IMR-90 (cell line): ENCODE results near the gene AFAP1L1. TPM values are rescaled to one million over a fixed set of nuclear protein-coding genes. Genes with fewer than 3 reads are reported as not detected.

Experiments used
- ATAC-seq: fragments of 200-7000 bp; cut with Tn5 transposase; 2 replicates; pipeline ENCODE4 v1.9.1; 2020; ENCODE audit warnings: low read depth, mild to moderate bottlenecking, moderate library complexity
- BruUV-seq: library from RNA; stranded (reverse); fragments of 400-500 nt; replicated peaks from 2 replicates; lab custom pipeline; 2021; lab: Mats Ljungman, UMichigan
- CTCF ChIA-PET: fragments of 300-600 bp; formaldehyde crosslinking; extraction: SDS; loops from one replicate; lab custom pipeline; 2021; ENCODE audit warnings: antibody characterized with exemption; lab: Yijun Ruan, JAX
- POLR2A ChIA-PET: fragments of 300-600 bp; sonication (Branson Sonifier 250); formaldehyde crosslinking; loops from one replicate; lab custom pipeline; 2022; ENCODE audit warnings: antibody characterized with exemption; ENCODE audit not compliant: unreplicated experiment; lab: Charles Lee
- DNase-seq: peaks from one replicate; pipeline ENCODE4 v3.0.0; 2013
- H2AFZ ChIP-seq: replicated peaks from 2 replicates; pipeline ENCODE3; 2013; ENCODE audit warnings: low read length, mild to moderate bottlenecking; ENCODE audit not compliant: poor library complexity
- H2AK5ac ChIP-seq: 2 replicates; pipeline ENCODE4 v1.6.1; 2013; ENCODE audit warnings: low read depth, low read length, inconsistent platforms
- H2AK9ac ChIP-seq: replicated peaks from 2 replicates; pipeline ENCODE3; 2013; ENCODE audit warnings: mild to moderate bottlenecking, low read depth, low read length, moderate library complexity; ENCODE audit not compliant: poor library complexity
- H2BK120ac ChIP-seq: 2 replicates; pipeline ENCODE4 v1.6.1; 2013; ENCODE audit warnings: low read depth, low read length, inconsistent platforms
- H2BK15ac ChIP-seq: 3 replicates; pipeline ENCODE4 v1.6.1; 2013; ENCODE audit warnings: low read depth, low read length, inconsistent platforms
- H2BK20ac ChIP-seq: 2 replicates; pipeline ENCODE4 v1.6.1; 2013; ENCODE audit warnings: low read depth, mild to moderate bottlenecking, inconsistent platforms, low read length, moderate library complexity
- H2BK5ac ChIP-seq: 2 replicates; pipeline ENCODE4 v1.6.1; 2013; ENCODE audit warnings: mild to moderate bottlenecking, low read depth, low read length, inconsistent platforms; ENCODE audit not compliant: poor library complexity, severe bottlenecking
- H3K14ac ChIP-seq: replicated peaks from 2 replicates; pipeline ENCODE4 v1.6.1; 2013; ENCODE audit warnings: low read depth, low read length, inconsistent platforms
- H3K18ac ChIP-seq: 2 replicates; pipeline ENCODE4 v1.6.1; 2013; ENCODE audit warnings: low read depth, low read length, control low read depth
- H3K23ac ChIP-seq: 2 replicates; pipeline ENCODE4 v1.6.1; 2013; ENCODE audit warnings: low read depth, low read length, inconsistent platforms
- H3K27ac ChIP-seq: 2 replicates; pipeline ENCODE4 v1.5.1; 2013; ENCODE audit warnings: mild to moderate bottlenecking, control low read depth, low read length; ENCODE audit not compliant: insufficient read depth
- H3K27me3 ChIP-seq: 2 replicates; pipeline ENCODE4 v1.6.1; 2013; ENCODE audit warnings: low read length; ENCODE audit not compliant: control insufficient read depth, insufficient read depth
- H3K36me3 ChIP-seq: 2 replicates; pipeline ENCODE4 v1.6.1; 2013; ENCODE audit warnings: low read length, mixed read lengths; ENCODE audit not compliant: control insufficient read depth, insufficient read depth
- H3K4ac ChIP-seq: 2 replicates; pipeline ENCODE4 v1.6.1; 2013; ENCODE audit warnings: low read depth, low read length, inconsistent platforms
- H3K4me1 ChIP-seq: 2 replicates; pipeline ENCODE4 v1.6.1; 2013; ENCODE audit warnings: low read length, mixed read lengths; ENCODE audit not compliant: control insufficient read depth, insufficient read depth
- H3K4me2 ChIP-seq: 2 replicates; pipeline ENCODE4 v1.6.1; 2013; ENCODE audit warnings: low read depth, mild to moderate bottlenecking, control low read depth, low read length, moderate library complexity
- H3K4me3 ChIP-seq: 2 replicates; pipeline ENCODE4 v1.5.1; 2013; ENCODE audit warnings: low read depth, mild to moderate bottlenecking, control low read depth, low read length, moderate library complexity; ENCODE audit not compliant: insufficient read depth
- H3K56ac ChIP-seq: 2 replicates; pipeline ENCODE4 v1.6.1; 2013; ENCODE audit warnings: low read length, inconsistent platforms; ENCODE audit not compliant: insufficient read depth; ENCODE audit errors: extremely low read depth
- H3K79me1 ChIP-seq, 2 experiments: 2 replicates each; pipeline ENCODE4 v1.6.1; 2013; ENCODE audit warnings: low read length in 2 of 2, inconsistent platforms in 1 of 2, low read depth in 1 of 2
- H3K9ac ChIP-seq: 2 replicates; pipeline ENCODE4 v1.6.1; 2013; ENCODE audit warnings: low read depth, low read length, control low read depth
- H3K9me1 ChIP-seq: 2 replicates; pipeline ENCODE4 v1.6.1; 2013; ENCODE audit warnings: low read length, inconsistent platforms; ENCODE audit not compliant: insufficient read depth
- H3K9me3 ChIP-seq: 2 replicates; pipeline ENCODE4 v1.6.1; 2013; ENCODE audit warnings: low read length; ENCODE audit not compliant: control insufficient read depth, insufficient read depth
- H4K20me1 ChIP-seq: 2 replicates; pipeline ENCODE4 v1.6.1; 2013; ENCODE audit warnings: low read length, inconsistent platforms; ENCODE audit not compliant: insufficient read depth
- H4K5ac ChIP-seq: 2 replicates; pipeline ENCODE4 v1.6.1; 2013; ENCODE audit warnings: mild to moderate bottlenecking, low read depth, low read length, control low read depth
- H4K8ac ChIP-seq, 2 experiments: 2 replicates each; pipeline ENCODE4 v1.6.1; 2013; ENCODE audit warnings: low read depth in 2 of 2, low read length in 2 of 2, control low read depth in 1 of 2, inconsistent platforms in 1 of 2
- H4K91ac ChIP-seq: 2 replicates; pipeline ENCODE4 v1.6.1; 2013; ENCODE audit warnings: low read depth, low read length, inconsistent platforms; ENCODE audit not compliant: insufficient read depth
- BHLHE40 ChIP-seq: fragments of 150-350 bp; IDR thresholded peaks from 2 replicates; pipeline ENCODE4 v1.6.1; 2016; ENCODE audit warnings: mild to moderate bottlenecking, low read depth, low read length
- CEBPB ChIP-seq: IDR thresholded peaks from 2 replicates; pipeline ENCODE4 v1.6.1; 2012; ENCODE audit warnings: low read depth, low read length, improper control_type of control experiment
- CHD1 ChIP-seq: IDR thresholded peaks from 2 replicates; pipeline ENCODE4 v1.6.1; 2012; ENCODE audit warnings: low read depth, low read length, improper control_type of control experiment
- FOS ChIP-seq: fragments of 150-350 bp; IDR thresholded peaks from 2 replicates; pipeline ENCODE4 v1.6.1; 2016; ENCODE audit warnings: low read depth, low read length
- MAZ ChIP-seq: IDR thresholded peaks from 2 replicates; pipeline ENCODE4 v1.6.1; 2012; ENCODE audit warnings: low read depth, mild to moderate bottlenecking, low read length, improper control_type of control experiment, moderate library complexity, borderline replicate concordance
- MXI1 ChIP-seq: IDR thresholded peaks from 2 replicates; pipeline ENCODE4 v1.6.1; 2012; ENCODE audit warnings: low read depth, mild to moderate bottlenecking, low read length, moderate library complexity, borderline replicate concordance
- NFE2L2 ChIP-seq: fragments of 150-350 bp; IDR thresholded peaks from 2 replicates; pipeline ENCODE4 v1.6.1; 2016; ENCODE audit warnings: low read depth, mild to moderate bottlenecking, low read length
- POLR2A ChIP-seq: IDR thresholded peaks from 2 replicates; pipeline ENCODE4 v1.6.1; 2012; ENCODE audit warnings: mild to moderate bottlenecking, low read depth, low read length
- RAD21 ChIP-seq: IDR thresholded peaks from 2 replicates; pipeline ENCODE4 v1.6.1; 2012; ENCODE audit warnings: low read length, improper control_type of control experiment
- RCOR1 ChIP-seq: IDR thresholded peaks from 2 replicates; pipeline ENCODE4 v1.6.1; 2012; ENCODE audit warnings: mild to moderate bottlenecking, low read length, improper control_type of control experiment; ENCODE audit not compliant: insufficient replicate concordance
- RFX5 ChIP-seq: IDR thresholded peaks from 2 replicates; pipeline ENCODE4 v1.8.0; 2012; ENCODE audit warnings: low read depth, mild to moderate bottlenecking, low read length, moderate library complexity
- SMC3 ChIP-seq: fragments of 150-350 bp; IDR thresholded peaks from 2 replicates; pipeline ENCODE4 v1.6.1; 2016; ENCODE audit warnings: low read depth, mild to moderate bottlenecking, antibody characterized with exemption, low read length, moderate library complexity
- WGBS, 2 experiments: methylation state at CpG; one replicate each; pipeline versions ENCODE4 v1.1.5 to v1.1.7; 2013; ENCODE audit warnings: missing lambda C conversion rate in 2 of 2; ENCODE audit not compliant: insufficient read length in 1 of 2; ENCODE audit errors: extremely low coverage in 2 of 2; 5-methylcytosine and 5-hydroxymethylcytosine counted together
- dilution Hi-C: fragments of 300-500 bp; cut with HindIII; formaldehyde crosslinking; loops from one replicate; pipeline ENCODE4 v1.14.3; 2018; ENCODE audit warnings: low sequenced_read_pairs; ENCODE audit not compliant: unreplicated experiment
- in situ Hi-C: fragments of 300-500 bp; cut with MboI; formaldehyde crosslinking; loops from 3 replicates; pipeline ENCODE4 v1.14.3; 2019; ENCODE audit warnings: low sequenced_read_pairs, inconsistent platforms, mixed read lengths
- intact Hi-C: fragments of 100-400 bp; cut with micrococcal nuclease; formaldehyde crosslinking; loops from 2 replicates; pipeline ENCODE4 v1.10.0; 2022
- polyA plus RNA-seq, 3 experiments: library from polyadenylated mRNA; depleted of rRNA; stranded (reverse); fragments of >200 nt; gene quantifications; 2 replicates each; pipeline ENCODE4 v1.2.3, GENCODE V29; 2012; ENCODE audit warnings: low replicate concordance in 1 of 3
- total RNA-seq: library from RNA; depleted of rRNA; stranded (reverse); fragments of >200 nt; gene quantifications from 2 replicates; pipeline ENCODE4 v1.2.3, GENCODE V29; 2012
- TF ChIP-seq, protein P1 (sequence below): conservative IDR thresholded peaks from 2 replicates; pipeline ENCODE4 v1.5.1; 2012; ENCODE audit warnings: mild to moderate bottlenecking, low read depth, low read length, improper control_type of control experiment
- TF ChIP-seq, protein P2 (sequence below): fragments of 150-350 bp; IDR thresholded peaks from 2 replicates; pipeline ENCODE4 v1.6.1; 2016; ENCODE audit warnings: low read depth, mild to moderate bottlenecking, low read length, moderate library complexity, borderline replicate concordance
- TF ChIP-seq, protein P3 (sequence below): fragments of 150-350 bp; IDR thresholded peaks from 2 replicates; pipeline ENCODE4 v1.6.1; 2017; ENCODE audit warnings: mild to moderate bottlenecking, antibody characterized with exemption, low read length, low read depth

The AFAP1L1 gene
- total and polyA plus RNA-seq, 2 of the 4 experiments (the other 2 are of a cell fraction) = 3.3 to 5.7 TPM

DNA sequence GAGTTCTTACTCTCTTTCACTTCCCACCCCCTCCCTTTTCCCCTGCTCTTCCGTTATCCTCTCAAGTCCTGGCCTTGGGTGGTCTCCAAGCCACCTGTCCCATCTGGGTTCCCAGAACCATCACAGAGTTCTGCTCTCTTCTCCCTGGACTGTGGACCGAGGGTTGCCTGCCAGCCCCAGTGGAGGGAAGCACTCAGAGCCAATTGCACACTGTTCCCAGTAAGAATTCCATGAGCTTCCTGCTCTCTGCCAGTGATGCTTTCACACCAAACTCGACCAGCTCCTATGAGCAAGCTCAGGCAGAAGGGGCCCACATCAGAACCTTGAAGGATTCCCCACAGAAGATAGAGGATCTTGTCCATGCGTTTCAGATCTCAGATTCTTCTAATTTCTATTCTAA lies 20.1 kb upstream of the AFAP1L1 start:
- Histone ChIP-seq H3K9me3 (no peaks in the 10 kb centered on the region), H2AK5ac (no peak overlapping the region), H2BK20ac (no peak overlapping the region), H3K4me1 (peaks cover 6% of the 10 kb centered on the region; the same call in 1 of the 2 replicates), H3K56ac (no peak overlapping the region), H3K79me1 (peaks cover 0 to 8% of the 10 kb centered on the region in 2 experiments; a peak in 1 of 4 replicates), H4K91ac (no peak overlapping the region), H4K20me1 (peaks cover 5% of the 10 kb centered on the region; the same call in 1 of the 2 replicates), H2AFZ (no peak overlapping the region), H3K27me3 (no peaks in the 10 kb centered on the region), H2BK15ac (no peak overlapping the region), H2BK5ac (no peak overlapping the region), H3K9ac (no peak overlapping the region), H3K4me3 (no peak overlapping the region), H3K23ac (no peak overlapping the region), H4K5ac (no peak overlapping the region), H3K4me2 (no peak overlapping the region), H3K18ac (no peak overlapping the region), H3K4ac (no peak overlapping the region), H2AK9ac (no peak overlapping the region), H3K27ac (no peak overlapping the region), H2BK120ac (no peak overlapping the region), H4K8ac (no peak overlapping the region), H3K14ac (no peak overlapping the region), H3K36me3 (peaks cover 52% of the 10 kb centered on the region), H3K9me1 (peaks cover 24% of the 10 kb centered on the region)
- ATAC-seq = no peak
- intact Hi-C loops = no loop called here
- dilution Hi-C loops = no loop called here
- ChIA-PET POLR2A (interaction anchor here (0.6 kb wide), 1 partner anchor 162 kb away, joined by 3 read pairs; no protein-coding TSS in a partner anchor), CTCF (interaction anchor here (1.4 kb wide), 1 partner anchor 13 kb away, joined by 3 read pairs; no protein-coding TSS in a partner anchor)
- in situ Hi-C loops = no loop called here
- DNase-seq = no peak
- TF ChIP-seq NFE2L2 = no peak
- TF ChIP-seq CHD1 = no peak
- no peak for TF ChIP-seq MXI1
- no peak for TF ChIP-seq MAZ
- TF ChIP-seq RAD21 = no peak
- TF ChIP-seq, protein P1, sequence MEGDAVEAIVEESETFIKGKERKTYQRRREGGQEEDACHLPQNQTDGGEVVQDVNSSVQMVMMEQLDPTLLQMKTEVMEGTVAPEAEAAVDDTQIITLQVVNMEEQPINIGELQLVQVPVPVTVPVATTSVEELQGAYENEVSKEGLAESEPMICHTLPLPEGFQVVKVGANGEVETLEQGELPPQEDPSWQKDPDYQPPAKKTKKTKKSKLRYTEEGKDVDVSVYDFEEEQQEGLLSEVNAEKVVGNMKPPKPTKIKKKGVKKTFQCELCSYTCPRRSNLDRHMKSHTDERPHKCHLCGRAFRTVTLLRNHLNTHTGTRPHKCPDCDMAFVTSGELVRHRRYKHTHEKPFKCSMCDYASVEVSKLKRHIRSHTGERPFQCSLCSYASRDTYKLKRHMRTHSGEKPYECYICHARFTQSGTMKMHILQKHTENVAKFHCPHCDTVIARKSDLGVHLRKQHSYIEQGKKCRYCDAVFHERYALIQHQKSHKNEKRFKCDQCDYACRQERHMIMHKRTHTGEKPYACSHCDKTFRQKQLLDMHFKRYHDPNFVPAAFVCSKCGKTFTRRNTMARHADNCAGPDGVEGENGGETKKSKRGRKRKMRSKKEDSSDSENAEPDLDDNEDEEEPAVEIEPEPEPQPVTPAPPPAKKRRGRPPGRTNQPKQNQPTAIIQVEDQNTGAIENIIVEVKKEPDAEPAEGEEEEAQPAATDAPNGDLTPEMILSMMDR = no peak
- TF ChIP-seq FOS = no peak
- TF ChIP-seq SMC3 = no peak
- TF ChIP-seq, protein P2, sequence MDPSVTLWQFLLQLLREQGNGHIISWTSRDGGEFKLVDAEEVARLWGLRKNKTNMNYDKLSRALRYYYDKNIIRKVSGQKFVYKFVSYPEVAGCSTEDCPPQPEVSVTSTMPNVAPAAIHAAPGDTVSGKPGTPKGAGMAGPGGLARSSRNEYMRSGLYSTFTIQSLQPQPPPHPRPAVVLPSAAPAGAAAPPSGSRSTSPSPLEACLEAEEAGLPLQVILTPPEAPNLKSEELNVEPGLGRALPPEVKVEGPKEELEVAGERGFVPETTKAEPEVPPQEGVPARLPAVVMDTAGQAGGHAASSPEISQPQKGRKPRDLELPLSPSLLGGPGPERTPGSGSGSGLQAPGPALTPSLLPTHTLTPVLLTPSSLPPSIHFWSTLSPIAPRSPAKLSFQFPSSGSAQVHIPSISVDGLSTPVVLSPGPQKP = no peak
- no peak for TF ChIP-seq RCOR1
- no peak for TF ChIP-seq BHLHE40
- TF ChIP-seq, protein P3, sequence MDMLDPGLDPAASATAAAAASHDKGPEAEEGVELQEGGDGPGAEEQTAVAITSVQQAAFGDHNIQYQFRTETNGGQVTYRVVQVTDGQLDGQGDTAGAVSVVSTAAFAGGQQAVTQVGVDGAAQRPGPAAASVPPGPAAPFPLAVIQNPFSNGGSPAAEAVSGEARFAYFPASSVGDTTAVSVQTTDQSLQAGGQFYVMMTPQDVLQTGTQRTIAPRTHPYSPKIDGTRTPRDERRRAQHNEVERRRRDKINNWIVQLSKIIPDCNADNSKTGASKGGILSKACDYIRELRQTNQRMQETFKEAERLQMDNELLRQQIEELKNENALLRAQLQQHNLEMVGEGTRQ = no peak
- no peak for TF ChIP-seq CEBPB
- TF ChIP-seq RFX5 = no peak
- no peak for TF ChIP-seq POLR2A
- no TSS peak for BruUV-seq
- 83% methylated on average over 3 of the region's 4 CpGs; no CpG with 5 or more reads in 1 of the 2 experiments for WGBS, 2 experiments
